NCI-H2196 treated with DMSO at 0.1 percent for 48 hours (cell line): ENCODE data around the gene OLFM4.
"Not testable (repeated sequence)": the region's sequence is repeated elsewhere in the genome, so short reads cannot be mapped to it uniquely, and the experiment has no call there.

ENCODE experiments used
- DNase-seq: peaks from one replicate; lab custom pipeline; 2025; ENCODE audit not compliant: unreplicated experiment; lab: John Stamatoyannopoulos, UW

Gene OLFM4

DNA sequence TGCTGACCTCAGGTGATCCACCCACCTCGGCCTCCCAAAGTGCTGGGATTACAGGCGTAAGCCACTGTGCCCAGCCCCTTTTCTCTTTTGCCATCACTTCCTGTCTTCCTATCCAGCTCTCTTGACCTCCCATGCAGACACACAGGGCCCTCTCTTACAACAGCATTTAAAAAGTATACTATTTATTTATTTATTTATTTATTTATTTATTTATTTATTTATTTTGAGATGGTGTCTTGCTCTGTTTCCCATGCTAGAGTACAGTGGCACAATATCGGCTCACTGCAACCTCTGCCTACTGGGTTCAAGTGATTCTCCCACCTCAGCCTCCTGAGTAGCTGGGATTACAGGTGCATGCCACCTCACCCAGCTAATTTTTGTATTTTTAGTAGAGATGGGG is 14.6 kb upstream of the OLFM4 start:
- DNase-seq, result not testable (repeated sequence)

- DNase-seq, result no peak
Measured at GRCh38 chr13:53014495-53015443, 13.8 kb upstream of the OLFM4 start.

GRCh38 chr13:53015971-53016370 is 12.6 kb upstream of the OLFM4 start:
- no peak for DNase-seq

GRCh38 chr13:53017433-53017970 is 11.1 kb upstream of the OLFM4 start:
- DNase-seq, result no peak

DNA sequence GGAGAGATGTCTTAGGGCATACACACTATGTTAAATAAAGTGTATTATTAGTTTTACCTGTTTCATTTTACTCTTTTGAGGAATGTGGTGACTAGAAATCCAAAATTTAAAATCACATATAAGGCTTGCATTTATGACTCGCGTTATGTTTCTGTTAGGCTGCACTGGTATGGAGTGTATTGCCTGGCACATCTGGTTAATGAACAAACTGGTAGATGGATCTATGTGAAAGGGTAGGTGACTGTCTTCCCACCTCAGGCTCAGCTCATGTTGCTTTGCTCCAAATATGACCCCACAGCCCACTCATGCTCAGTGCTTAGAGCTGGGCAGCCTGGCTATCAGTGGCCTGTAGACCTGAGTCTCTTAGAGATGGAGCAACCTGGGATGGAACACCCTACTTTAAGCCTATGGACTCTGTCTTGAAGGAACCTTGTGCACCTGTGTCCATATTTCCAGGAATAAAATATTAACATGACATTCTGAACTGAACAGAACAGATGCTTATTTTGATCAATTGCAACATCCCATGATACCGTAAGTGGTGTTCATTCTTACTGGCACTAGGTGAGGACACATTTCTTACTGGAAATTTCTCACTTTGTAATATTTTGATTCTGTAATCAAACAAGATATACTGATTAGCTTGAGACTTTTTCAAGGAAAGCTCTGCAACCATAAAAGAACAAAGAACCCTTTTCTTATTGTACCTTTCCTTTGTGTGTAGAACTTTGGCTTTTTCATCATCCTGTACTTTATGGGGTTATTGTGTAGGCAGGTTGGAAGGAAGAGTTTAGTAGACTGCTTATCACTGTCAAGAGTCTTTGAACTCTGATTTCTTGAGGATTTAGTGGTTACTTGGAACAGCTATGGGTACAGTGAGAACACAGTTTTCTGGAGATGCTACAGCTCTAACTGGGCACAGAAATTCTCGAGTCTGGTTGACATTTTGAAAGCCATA is 9.6 kb upstream of the OLFM4 start:
- no peak for DNase-seq

- no peak for DNase-seq
Measured at GRCh38 chr13:53020764-53021335, 7.8 kb upstream of the OLFM4 start.

GRCh38 chr13:53023246-53023645 is 5.4 kb upstream of the OLFM4 start:
- no peak for DNase-seq

- DNase-seq, result no peak
Measured at GRCh38 chr13:53028063-53028462, 550 bp upstream of the OLFM4 start.

DNA sequence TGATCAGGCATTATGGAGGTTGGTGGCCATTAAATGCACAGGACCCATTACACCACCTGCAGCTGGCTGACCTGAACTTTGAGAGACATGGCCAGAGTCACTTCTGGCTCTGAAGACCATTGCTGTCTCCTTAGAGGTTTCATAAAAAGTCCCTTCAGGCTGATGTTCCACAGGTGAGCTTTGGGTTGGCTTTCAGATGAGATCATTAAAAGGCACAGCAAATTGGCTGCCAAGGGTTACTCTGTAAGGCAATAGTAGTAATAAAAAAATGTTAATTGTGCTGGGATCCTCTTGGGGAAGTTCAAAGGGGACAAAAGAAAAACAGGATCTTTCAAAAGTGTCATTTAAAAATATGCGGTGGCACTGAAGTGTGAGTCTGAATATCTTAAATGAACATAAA is 4.2 kb downstream of the OLFM4 start:
- no peak for DNase-seq

- DNase-seq, result no peak
Measured at GRCh38 chr13:53038993-53039392, 10.4 kb downstream of the OLFM4 start.

- DNase-seq, result no peak
Measured at GRCh38 chr13:53041968-53042516, 13.4 kb downstream of the OLFM4 start.

- no peak for DNase-seq
Measured at GRCh38 chr13:53042877-53043276, 14.3 kb downstream of the OLFM4 start.

- no peak for DNase-seq
Measured at GRCh38 chr13:53043398-53043797, 14.8 kb downstream of the OLFM4 start.

DNA sequence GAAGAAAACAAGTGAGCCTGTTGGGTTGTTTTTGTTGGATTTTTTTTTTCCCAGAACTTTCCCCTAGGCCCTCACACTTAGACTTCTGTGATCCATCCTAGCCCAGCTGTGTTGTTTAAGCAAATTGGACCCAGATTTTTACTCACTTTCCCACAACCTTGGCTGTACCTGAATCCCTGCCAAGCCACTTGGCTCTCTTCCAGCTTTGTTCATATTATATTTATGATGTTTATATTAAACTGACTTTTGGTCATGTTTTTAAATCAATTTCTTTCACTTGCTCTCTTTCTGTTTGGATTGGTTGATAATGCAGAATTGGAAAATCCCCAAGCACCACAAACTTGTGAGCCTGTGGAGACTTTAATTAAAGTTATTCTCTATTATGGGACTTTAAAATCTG is 16.6 kb downstream of the OLFM4 start:
- DNase-seq, result no peak

GRCh38 chr13:53048880-53049279 is 20.3 kb downstream of the OLFM4 start:
- DNase-seq, result no peak

DNA sequence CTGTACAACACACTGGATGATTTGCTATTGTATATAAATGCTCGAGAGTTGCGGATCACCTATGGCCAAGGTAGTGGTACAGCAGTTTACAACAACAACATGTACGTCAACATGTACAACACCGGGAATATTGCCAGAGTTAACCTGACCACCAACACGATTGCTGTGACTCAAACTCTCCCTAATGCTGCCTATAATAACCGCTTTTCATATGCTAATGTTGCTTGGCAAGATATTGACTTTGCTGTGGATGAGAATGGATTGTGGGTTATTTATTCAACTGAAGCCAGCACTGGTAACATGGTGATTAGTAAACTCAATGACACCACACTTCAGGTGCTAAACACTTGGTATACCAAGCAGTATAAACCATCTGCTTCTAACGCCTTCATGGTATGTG is 21.5 kb downstream of the OLFM4 start:
- no peak for DNase-seq

GRCh38 chr13:53052675-53053074 is 24.1 kb downstream of the OLFM4 start:
- DNase-seq, result no peak

DNA sequence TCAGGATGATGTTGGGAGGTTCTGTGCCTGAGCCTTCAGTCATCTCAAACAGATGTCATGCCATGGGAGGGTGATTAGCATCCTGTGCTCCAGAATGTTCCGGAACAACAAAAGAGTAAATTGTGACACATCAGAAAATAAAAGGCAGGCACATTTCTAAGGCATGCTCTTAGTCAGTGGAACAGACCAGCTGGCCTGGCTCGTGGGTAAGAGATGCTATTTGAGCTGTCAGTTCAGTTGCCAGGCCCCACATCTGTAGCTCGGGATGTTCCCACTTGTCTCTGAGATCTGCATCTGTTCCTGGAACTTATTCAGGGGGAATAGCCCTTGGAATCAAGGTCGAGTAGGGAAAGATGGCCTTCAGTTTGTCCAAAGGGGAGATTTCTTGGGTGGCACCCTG is 26.0 kb downstream of the OLFM4 start:
- no peak for DNase-seq

DNA sequence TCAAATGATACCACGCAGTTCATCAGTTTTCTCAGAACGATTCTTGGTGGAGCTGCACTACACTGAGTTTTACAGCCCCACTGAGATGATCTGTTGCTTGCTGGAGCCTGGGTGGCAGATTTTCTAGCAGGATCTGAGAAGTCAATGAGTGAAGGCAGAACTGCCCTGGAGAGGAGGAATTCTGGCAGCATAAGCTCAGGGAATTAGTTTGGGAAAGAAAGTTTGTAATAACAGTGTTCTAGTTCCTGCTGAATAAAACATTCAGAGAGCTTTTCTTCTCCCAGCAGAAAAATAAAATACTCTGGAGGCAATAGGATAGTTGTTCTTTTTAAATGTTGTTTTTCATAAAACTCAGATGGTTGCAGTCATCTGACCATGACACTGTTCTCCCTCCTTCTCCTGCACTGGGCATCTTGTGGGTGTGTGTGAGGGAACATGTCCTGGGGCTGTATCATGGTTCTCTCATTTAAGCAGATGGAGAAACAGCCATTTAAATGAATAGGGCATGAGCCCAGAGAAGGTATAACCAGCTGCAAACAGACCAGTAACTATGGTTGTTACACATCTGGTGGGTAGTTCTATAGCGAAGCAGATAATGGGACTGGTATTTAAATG is 29.6 kb downstream of the OLFM4 start:
- no peak for DNase-seq

- DNase-seq, result no peak
Measured at GRCh38 chr13:53060840-53061490, 32.4 kb downstream of the OLFM4 start.
